ENCODE data around the gene CHRM2.

The CHRM2 gene

DNA sequence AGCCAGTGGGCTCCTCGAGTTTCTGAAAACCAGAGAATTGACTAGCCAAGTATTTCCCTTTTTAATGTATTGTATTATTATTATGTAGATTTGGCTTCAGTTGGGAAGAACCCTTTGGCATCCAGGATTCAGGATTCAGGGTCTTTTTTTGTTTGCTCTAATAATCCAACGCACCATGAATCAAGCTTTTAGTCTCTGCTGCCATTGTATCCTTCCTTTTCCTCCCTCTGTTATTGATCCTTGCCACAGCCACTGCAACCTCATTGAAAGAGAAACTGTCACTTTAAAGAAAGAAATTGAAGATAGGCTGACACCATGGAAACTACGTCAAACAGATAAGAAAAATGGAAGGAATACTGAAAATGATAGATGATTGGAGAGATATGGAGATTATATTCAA lies 150.0 kb downstream of the CHRM2 start:
- TF ChIP-seq, protein P1, sequence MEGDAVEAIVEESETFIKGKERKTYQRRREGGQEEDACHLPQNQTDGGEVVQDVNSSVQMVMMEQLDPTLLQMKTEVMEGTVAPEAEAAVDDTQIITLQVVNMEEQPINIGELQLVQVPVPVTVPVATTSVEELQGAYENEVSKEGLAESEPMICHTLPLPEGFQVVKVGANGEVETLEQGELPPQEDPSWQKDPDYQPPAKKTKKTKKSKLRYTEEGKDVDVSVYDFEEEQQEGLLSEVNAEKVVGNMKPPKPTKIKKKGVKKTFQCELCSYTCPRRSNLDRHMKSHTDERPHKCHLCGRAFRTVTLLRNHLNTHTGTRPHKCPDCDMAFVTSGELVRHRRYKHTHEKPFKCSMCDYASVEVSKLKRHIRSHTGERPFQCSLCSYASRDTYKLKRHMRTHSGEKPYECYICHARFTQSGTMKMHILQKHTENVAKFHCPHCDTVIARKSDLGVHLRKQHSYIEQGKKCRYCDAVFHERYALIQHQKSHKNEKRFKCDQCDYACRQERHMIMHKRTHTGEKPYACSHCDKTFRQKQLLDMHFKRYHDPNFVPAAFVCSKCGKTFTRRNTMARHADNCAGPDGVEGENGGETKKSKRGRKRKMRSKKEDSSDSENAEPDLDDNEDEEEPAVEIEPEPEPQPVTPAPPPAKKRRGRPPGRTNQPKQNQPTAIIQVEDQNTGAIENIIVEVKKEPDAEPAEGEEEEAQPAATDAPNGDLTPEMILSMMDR (conservative IDR thresholded peaks at IDR 0.05; ENCODE audit: low read depth): no peak
- POLR2A ChIA-PET (ENCODE audit: low non-redundant PET): no interaction called here
- CTCF ChIA-PET: no interaction called here
- no peak for DNase-seq (ENCODE audit: low spot score)
- H3K27ac ChIP-seq: no peak overlapping the region

DNA sequence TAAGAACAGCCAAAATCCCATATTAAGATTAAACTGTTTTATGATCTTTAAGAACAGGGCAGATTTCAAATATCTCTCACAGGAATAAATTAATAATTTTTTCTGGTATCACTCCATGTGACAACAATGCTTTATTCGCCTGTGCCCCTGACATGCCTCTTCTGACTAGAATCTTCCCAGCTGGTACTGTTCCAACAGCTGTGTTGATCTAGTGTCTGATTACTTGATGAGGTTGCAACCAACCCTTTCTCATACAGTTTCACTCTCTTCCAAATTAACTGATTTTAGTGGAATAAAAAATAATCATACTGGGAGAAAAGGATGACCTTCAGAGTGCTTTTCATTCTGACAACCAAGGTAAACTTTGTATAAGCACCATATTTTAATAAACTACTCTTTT lies 151.9 kb downstream of the CHRM2 start:
- TF ChIP-seq, protein P1 (conservative IDR thresholded peaks at IDR 0.05; ENCODE audit: low read depth): no peak
- POLR2A ChIA-PET (ENCODE audit: low non-redundant PET): no interaction called here
- CTCF ChIA-PET: no interaction called here
- DNase-seq (ENCODE audit: low spot score): no peak
- H3K27ac ChIP-seq: no peak overlapping the region

GRCh38 chr7:137025469-137026175 lies 157.2 kb downstream of the CHRM2 start:
- CTCF ChIA-PET: interaction anchor here (0.6 kb wide), 1 partner anchor 132 kb away, joined by 4 read pairs; no protein-coding TSS in a partner anchor
- H3K27ac ChIP-seq: no peak overlapping the region
- no peak for DNase-seq (ENCODE audit: low spot score)
- POLR2A ChIA-PET (ENCODE audit: low non-redundant PET): no interaction called here
- TF ChIP-seq, protein P1 (conservative IDR thresholded peaks at IDR 0.05; ENCODE audit: low read depth): no peak

DNA sequence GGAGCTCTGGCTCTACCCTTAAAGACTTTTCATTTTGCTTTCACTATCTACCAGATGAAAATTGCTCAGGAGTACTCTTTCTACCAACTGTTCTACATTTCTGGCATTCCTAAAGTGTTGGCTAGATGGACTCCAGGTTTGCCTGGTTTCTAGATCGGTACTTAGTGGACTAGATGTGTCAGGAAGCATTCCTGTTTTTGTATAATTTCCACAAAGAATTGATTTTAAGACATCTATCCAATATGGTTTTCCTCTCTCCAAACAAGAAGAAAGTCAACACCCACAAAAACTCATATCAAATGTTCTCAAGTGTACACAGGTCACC lies 157.7 kb downstream of the CHRM2 start:
- CTCF ChIA-PET: no interaction called here

DNA sequence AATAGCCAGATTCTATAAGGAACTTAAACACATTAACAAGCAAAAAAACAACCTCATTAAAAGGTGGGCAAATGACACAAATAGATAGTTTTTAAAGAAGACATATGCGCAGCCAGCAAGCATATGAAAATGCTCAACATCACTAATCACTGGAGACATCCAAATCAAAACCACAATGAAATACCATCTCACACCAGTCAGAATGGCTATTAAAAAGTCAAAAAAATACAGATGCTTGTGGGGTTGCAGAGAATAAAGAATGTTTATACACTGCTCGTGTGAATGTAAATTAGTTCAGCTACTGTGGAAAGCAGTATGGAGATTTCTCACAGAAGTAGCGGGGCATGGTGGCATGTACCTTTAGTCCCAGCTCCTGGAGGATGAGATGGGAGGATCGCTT lies 164.0 kb downstream of the CHRM2 start:
- ChIA-PET POLR2A (ENCODE audit: low non-redundant PET) (no interaction called here), CTCF (no interaction called here)
- DNase-seq (ENCODE audit: low spot score): no peak
- no peak overlapping the region for H3K27ac ChIP-seq
- TF ChIP-seq, protein P1 (conservative IDR thresholded peaks at IDR 0.05; ENCODE audit: low read depth): no peak

More for the DNA sequence above, 157.7 kb downstream of the CHRM2 start:
- POLR2A ChIA-PET (ENCODE audit: low non-redundant PET): no interaction called here
- no peak overlapping the region for H3K27ac ChIP-seq
- TF ChIP-seq, protein P1 (conservative IDR thresholded peaks at IDR 0.05; ENCODE audit: low read depth): no peak
- no peak for DNase-seq (ENCODE audit: low spot score)

DNA sequence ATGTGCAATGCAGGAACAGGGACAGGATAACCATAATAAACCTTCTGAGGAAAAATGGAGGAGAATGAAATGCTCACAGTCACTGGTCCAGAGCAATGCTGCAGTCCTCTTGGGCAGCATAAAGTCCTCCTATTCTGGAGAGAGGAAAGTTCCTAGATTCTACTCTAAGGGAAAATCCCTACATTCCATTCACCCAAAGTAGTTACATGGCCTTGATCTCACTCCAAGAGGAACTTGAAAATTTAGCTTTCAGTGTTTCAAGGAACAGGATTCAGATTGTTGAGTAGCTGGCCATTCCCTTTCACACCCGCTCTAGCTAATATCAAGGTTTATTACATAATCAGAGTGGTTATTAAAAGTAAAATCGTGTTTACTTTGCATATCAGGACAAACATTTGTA lies 168.3 kb downstream of the CHRM2 start:
- CTCF ChIA-PET: no interaction called here
- H3K27ac ChIP-seq: no peak overlapping the region
- no peak for DNase-seq (ENCODE audit: low spot score)
- TF ChIP-seq, protein P1 (conservative IDR thresholded peaks at IDR 0.05; ENCODE audit: low read depth): no peak
- POLR2A ChIA-PET (ENCODE audit: low non-redundant PET): no interaction called here
